Measurements from ENCODE around the gene EYS. TPM values are rescaled to one million over a fixed set of nuclear protein-coding genes. Genes with fewer than 3 reads are reported as not detected.

EYS gene
- total RNA-seq, 1 experiment from 2014 or later = not detected

- Mint-ChIP-seq H3K27ac (no peak overlapping the region), H3K9me3 (no peaks in the 10 kb centered on the region), H3K36me3 (ENCODE audit: insufficient read depth in 1 of 3, low read depth in 3 of 3) (no peaks in the 10 kb centered on the region), H3K4me1 (no peaks in the 10 kb centered on the region), H3K27me3 (ENCODE audit: low read depth) (no peaks in the 10 kb centered on the region), H3K4me3 (no peak overlapping the region)
- H2BK120ac ChIP-seq (ENCODE audit: low read depth, low read length, poor library complexity, severe bottlenecking) = no peak overlapping the region
- H3K4me1 ChIP-seq (ENCODE audit: insufficient read depth, low read length) = no peaks in the 10 kb centered on the region
- H2BK20ac ChIP-seq (ENCODE audit: low read depth, low read length, poor library complexity, severe bottlenecking) = no peak overlapping the region
- H3K9ac ChIP-seq (ENCODE audit: extremely low read depth, insufficient read length, low read length) = no peak overlapping the region
- no peak overlapping the region for H3K56ac ChIP-seq (ENCODE audit: insufficient read length, low read depth, low read length)
- H2BK12ac ChIP-seq (ENCODE audit: insufficient read length, low read depth, low read length) = no peak overlapping the region
- H2BK5ac ChIP-seq (ENCODE audit: insufficient read length, low read length) = no peak overlapping the region
- no peak overlapping the region for H4K91ac ChIP-seq (ENCODE audit: insufficient read length, low read depth, low read length)
- H2AK5ac ChIP-seq (ENCODE audit: insufficient read length, low read length) = no peak overlapping the region
- no peak overlapping the region for H3K4ac ChIP-seq (ENCODE audit: low read depth, low read length)
- H2BK15ac ChIP-seq (ENCODE audit: low read depth, low read length) = no peak overlapping the region
- DNase-seq = no peak
- no peak overlapping the region for H4K8ac ChIP-seq (replicated peaks; ENCODE audit: insufficient read length, low read depth, low read length)
- H3K79me1 ChIP-seq (ENCODE audit: insufficient read depth, low read depth, low read length, poor library complexity, severe bottlenecking) = no peaks in the 10 kb centered on the region
- H4K5ac ChIP-seq (ENCODE audit: insufficient read length, low read depth, low read length) = no peak overlapping the region
- H3K23me2 ChIP-seq (ENCODE audit: insufficient read length, low read depth, low read length, poor library complexity, severe bottlenecking) = no peaks in the 10 kb centered on the region
- H3K79me2 ChIP-seq (ENCODE audit: insufficient read depth, low read length) = no peaks in the 10 kb centered on the region
- H3K14ac ChIP-seq (ENCODE audit: insufficient read depth, low read length) = no peak overlapping the region
- no peak overlapping the region for H3K27ac ChIP-seq (ENCODE audit: insufficient read length, low read depth, low read length)
- no peak for TF ChIP-seq CTCF (conservative IDR thresholded peaks at IDR 0.05)
- no CpG with 5 or more reads among the region's 2 CpGs for WGBS (ENCODE audit: extremely low coverage, insufficient read length, low lambda C conversion rate)
- H3K23ac ChIP-seq (ENCODE audit: insufficient read length, low read depth, low read length) = no peak overlapping the region
- H3K9me3 ChIP-seq (ENCODE audit: control insufficient read depth, low read depth, low read length) = no peaks in the 10 kb centered on the region
- no peaks in the 10 kb centered on the region for H3K27me3 ChIP-seq (ENCODE audit: insufficient read depth, low read length)
- H3K18ac ChIP-seq (ENCODE audit: insufficient read length, low read depth, low read length) = no peak overlapping the region
- H3T11ph ChIP-seq (ENCODE audit: low read length) = no peak overlapping the region
- H4K20me1 ChIP-seq (ENCODE audit: control insufficient read depth, insufficient read depth, insufficient read length) = no peaks in the 10 kb centered on the region
- H2AFZ ChIP-seq (ENCODE audit: low read length) = no peak overlapping the region
- H3K4me2 ChIP-seq (ENCODE audit: insufficient read depth, insufficient read length, low read length) = no peak overlapping the region
Observed at GRCh38 chr6:65289491-65289890, 417.5 kb downstream of the EYS start.
